ENCODE data around the gene SOD3. TPM values are rescaled to one million over a fixed set of nuclear protein-coding genes. Genes with fewer than 3 reads are reported as not detected.

The SOD3 gene
- total and polyA plus RNA-seq, 10 of the 15 experiments (the other 5 are each of a cell fraction or from before 2014, with no cell fraction given), result not detected

DNA sequence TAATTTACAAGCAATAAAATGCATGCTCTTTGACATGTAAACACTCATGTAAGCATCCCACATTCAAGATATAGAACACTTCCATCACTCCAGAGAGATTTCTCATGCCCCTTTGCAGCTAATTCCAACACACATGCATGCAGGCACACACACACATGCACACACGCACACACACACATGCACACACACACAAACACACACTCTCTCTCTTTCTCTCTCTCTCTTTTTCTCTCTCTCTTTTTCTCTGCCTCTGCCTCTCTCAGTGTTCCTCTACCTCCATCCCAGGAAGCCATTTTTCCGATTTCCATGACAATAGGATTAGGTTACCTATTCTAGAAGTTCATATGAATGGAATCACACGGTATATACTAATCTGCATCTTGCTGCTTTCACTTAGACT is 11.9 kb upstream of the SOD3 start (continued):
- TF ChIP-seq NR2C2 (IDR thresholded peaks at IDR 0.05; ENCODE audit: borderline replicate concordance, control insufficient read depth, insufficient read length, low read depth) (no peak), NRF1 (conservative IDR thresholded peaks at IDR 0.05; ENCODE audit: low read depth, low read length) (no peak), MYB (IDR thresholded peaks at IDR 0.05; ENCODE audit: borderline replicate concordance, low read depth, low read length) (no peak), MEF2B (IDR thresholded peaks at IDR 0.05; ENCODE audit: partially characterized antibody, poor library complexity, severe bottlenecking) (no peak), POLR2AphosphoS5 (IDR thresholded peaks at IDR 0.05; ENCODE audit: low read length) (no peak)
- TF ChIP-seq, protein P1, sequence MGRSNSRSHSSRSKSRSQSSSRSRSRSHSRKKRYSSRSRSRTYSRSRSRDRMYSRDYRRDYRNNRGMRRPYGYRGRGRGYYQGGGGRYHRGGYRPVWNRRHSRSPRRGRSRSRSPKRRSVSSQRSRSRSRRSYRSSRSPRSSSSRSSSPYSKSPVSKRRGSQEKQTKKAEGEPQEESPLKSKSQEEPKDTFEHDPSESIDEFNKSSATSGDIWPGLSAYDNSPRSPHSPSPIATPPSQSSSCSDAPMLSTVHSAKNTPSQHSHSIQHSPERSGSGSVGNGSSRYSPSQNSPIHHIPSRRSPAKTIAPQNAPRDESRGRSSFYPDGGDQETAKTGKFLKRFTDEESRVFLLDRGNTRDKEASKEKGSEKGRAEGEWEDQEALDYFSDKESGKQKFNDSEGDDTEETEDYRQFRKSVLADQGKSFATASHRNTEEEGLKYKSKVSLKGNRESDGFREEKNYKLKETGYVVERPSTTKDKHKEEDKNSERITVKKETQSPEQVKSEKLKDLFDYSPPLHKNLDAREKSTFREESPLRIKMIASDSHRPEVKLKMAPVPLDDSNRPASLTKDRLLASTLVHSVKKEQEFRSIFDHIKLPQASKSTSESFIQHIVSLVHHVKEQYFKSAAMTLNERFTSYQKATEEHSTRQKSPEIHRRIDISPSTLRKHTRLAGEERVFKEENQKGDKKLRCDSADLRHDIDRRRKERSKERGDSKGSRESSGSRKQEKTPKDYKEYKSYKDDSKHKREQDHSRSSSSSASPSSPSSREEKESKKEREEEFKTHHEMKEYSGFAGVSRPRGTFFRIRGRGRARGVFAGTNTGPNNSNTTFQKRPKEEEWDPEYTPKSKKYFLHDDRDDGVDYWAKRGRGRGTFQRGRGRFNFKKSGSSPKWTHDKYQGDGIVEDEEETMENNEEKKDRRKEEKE (IDR thresholded peaks at IDR 0.05), result no peak

DNA sequence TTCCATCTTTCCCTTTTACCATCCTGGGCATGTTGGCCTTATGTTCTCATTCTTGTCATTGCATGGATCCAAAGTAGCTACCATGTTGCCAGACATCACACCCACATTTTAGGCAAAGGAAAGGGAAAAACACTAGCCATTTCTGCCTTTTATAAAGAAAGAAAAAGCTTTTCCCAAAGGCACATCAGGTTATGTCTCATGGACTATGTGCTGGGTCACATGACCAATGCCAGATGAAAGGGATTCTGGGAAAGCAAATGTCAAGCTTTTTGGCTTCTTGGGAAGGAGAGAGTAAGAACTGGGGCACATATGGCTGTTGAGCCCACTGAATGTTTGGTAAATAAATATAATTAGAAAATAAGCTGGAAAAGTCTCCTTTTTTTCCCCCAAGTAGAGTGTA is 4.3 kb upstream of the SOD3 start:
- POLR2A ChIA-PET, result no interaction called here
- Histone ChIP-seq H3K4me3 (no peak overlapping the region), H3K9me3 (replicated peaks; ENCODE audit: control insufficient read depth, insufficient read depth, low read length) (no peaks in the 10 kb centered on the region), H3K36me3 (ENCODE audit: control insufficient read depth in 2 of 2, insufficient read depth in 2 of 2, low read length in 1 of 2) (no peaks in the 10 kb centered on the region), H2AFZ (ENCODE audit: control insufficient read depth, low read depth, low read length) (no peak overlapping the region), H3K27me3 (replicated peaks in 1 of 2; ENCODE audit: control insufficient read depth in 2 of 2, insufficient read depth in 2 of 2, low read length in 1 of 2) (no peaks in the 10 kb centered on the region; a peak in 1 of 4 replicates), H3K4me1 (ENCODE audit: control insufficient read depth, insufficient read depth, low read length) (no peaks in the 10 kb centered on the region), H4K20me1 (ENCODE audit: control insufficient read depth, insufficient read depth) (no peaks in the 10 kb centered on the region), H3K79me2 (ENCODE audit: control insufficient read depth, insufficient read depth, low read length) (no peaks in the 10 kb centered on the region), H3K4me2 (ENCODE audit: control insufficient read depth, insufficient read depth) (no peak overlapping the region), H3K27ac (ENCODE audit: control insufficient read depth, insufficient read depth) (no peak overlapping the region), H3K9ac (ENCODE audit: control insufficient read depth, insufficient read depth, low read length) (no peak overlapping the region)
- SMC1A ChIA-PET (ENCODE audit: uncharacterized antibody, unreplicated experiment), result no interaction called here
- BruUV-seq (replicated peaks), result no TSS peak
- intact Hi-C loops (cut with micrococcal nuclease; ENCODE audit: unreplicated experiment) (no loop called here), in situ Hi-C loops (cut with MboI) (no loop called here)
- ATAC-seq (no peak), FAIRE-seq (no peak), DNase-seq (ENCODE audit: low read depth, low spot score) (no peak)
- RAD21 ChIA-PET (ENCODE audit: unreplicated experiment), result no interaction called here
- CTCF ChIA-PET, result no interaction called here
- TF ChIP-seq YY1 (IDR thresholded peaks at IDR 0.05; ENCODE audit: low read depth, low read length) (no peak), SMAD1 (IDR thresholded peaks at IDR 0.05; ENCODE audit: low read depth, partially characterized antibody) (no peak), HDAC6 (IDR thresholded peaks at IDR 0.05; ENCODE audit: unreplicated experiment) (no peak), FOXM1 (IDR thresholded peaks at IDR 0.05; ENCODE audit: low read depth, low read length) (no peak), ZNF274 (IDR thresholded peaks at IDR 0.05; ENCODE audit: insufficient read depth, insufficient read length) (no peak), ZNF217 (IDR thresholded peaks at IDR 0.05) (no peak), CEBPB (IDR thresholded peaks at IDR 0.05; ENCODE audit: borderline replicate concordance in 1 of 2, low read depth in 2 of 2, low read length in 2 of 2) (no peak), YBX1 (IDR thresholded peaks at IDR 0.05) (no peak)
- TF ChIP-seq, protein P2, sequence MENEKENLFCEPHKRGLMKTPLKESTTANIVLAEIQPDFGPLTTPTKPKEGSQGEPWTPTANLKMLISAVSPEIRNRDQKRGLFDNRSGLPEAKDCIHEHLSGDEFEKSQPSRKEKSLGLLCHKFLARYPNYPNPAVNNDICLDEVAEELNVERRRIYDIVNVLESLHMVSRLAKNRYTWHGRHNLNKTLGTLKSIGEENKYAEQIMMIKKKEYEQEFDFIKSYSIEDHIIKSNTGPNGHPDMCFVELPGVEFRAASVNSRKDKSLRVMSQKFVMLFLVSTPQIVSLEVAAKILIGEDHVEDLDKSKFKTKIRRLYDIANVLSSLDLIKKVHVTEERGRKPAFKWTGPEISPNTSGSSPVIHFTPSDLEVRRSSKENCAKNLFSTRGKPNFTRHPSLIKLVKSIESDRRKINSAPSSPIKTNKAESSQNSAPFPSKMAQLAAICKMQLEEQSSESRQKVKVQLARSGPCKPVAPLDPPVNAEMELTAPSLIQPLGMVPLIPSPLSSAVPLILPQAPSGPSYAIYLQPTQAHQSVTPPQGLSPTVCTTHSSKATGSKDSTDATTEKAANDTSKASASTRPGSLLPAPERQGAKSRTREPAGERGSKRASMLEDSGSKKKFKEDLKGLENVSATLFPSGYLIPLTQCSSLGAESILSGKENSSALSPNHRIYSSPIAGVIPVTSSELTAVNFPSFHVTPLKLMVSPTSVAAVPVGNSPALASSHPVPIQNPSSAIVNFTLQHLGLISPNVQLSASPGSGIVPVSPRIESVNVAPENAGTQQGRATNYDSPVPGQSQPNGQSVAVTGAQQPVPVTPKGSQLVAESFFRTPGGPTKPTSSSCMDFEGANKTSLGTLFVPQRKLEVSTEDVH (IDR thresholded peaks at IDR 0.05; ENCODE audit: low read depth, partially characterized antibody), result no peak
- TF ChIP-seq, protein P3, sequence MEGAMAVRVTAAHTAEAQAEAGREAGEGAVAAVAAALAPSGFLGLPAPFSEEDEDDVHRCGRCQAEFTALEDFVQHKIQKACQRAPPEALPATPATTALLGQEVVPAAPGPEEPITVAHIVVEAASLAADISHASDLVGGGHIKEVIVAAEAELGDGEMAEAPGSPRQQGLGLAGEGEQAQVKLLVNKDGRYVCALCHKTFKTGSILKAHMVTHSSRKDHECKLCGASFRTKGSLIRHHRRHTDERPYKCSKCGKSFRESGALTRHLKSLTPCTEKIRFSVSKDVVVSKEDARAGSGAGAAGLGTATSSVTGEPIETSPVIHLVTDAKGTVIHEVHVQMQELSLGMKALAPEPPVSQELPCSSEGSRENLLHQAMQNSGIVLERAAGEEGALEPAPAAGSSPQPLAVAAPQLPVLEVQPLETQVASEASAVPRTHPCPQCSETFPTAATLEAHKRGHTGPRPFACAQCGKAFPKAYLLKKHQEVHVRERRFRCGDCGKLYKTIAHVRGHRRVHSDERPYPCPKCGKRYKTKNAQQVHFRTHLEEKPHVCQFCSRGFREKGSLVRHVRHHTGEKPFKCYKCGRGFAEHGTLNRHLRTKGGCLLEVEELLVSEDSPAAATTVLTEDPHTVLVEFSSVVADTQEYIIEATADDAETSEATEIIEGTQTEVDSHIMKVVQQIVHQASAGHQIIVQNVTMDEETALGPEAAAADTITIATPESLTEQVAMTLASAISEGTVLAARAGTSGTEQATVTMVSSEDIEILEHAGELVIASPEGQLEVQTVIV (IDR thresholded peaks at IDR 0.05; ENCODE audit: borderline replicate concordance, partially characterized antibody), result no peak

Measured in GM12878 (cell line).